CD8-positive, alpha-beta memory T cell (primary cell): ENCODE results near the gene KANSL1L. TPM values are rescaled to one million over a fixed set of nuclear protein-coding genes. Genes with fewer than 3 reads are reported as not detected.

ENCODE experiments used
- polyA plus RNA-seq: library from polyadenylated mRNA; unstranded; fragments of 300-500 nt; fragmentation: Illumina TruSeq; gene quantifications from one replicate; pipeline ENCODE4 v1.2.3, GENCODE V29; 2021
- total RNA-seq, 2 experiments: library from RNA; stranded (reverse); gene quantifications; one replicate each; pipeline ENCODE4 v1.2.3, GENCODE V29; 2021

KANSL1L gene
- total and polyA plus RNA-seq, 3 experiments from 2014 or later = 1.0 to 6.3 (median 5.0) TPM

Other genes starting within 250 kb of the KANSL1L start
- gene RPE, start 168.8 kb downstream of the KANSL1L start, total RNA-seq = 10 to 100 TPM; 49.4 to 49.8 TPM
- gene RPE, start 168.8 kb downstream of the KANSL1L start, polyA plus RNA-seq = 16.5 TPM
- not detected for gene ACADL, start 54.0 kb upstream of the KANSL1L start, total RNA-seq
- gene ACADL, start 54.0 kb upstream of the KANSL1L start, polyA plus RNA-seq = not detected
- gene MYL1, start 143.8 kb upstream of the KANSL1L start, total RNA-seq = not detected
- not detected for gene MYL1, start 143.8 kb upstream of the KANSL1L start, polyA plus RNA-seq